ENCODE measurements around the gene CCDC38. TPM values are rescaled to one million over a fixed set of nuclear protein-coding genes. Genes with fewer than 3 reads are reported as not detected.

CCDC38 gene
- total RNA-seq, 1 experiment from 2014 or later: not detected

DNA sequence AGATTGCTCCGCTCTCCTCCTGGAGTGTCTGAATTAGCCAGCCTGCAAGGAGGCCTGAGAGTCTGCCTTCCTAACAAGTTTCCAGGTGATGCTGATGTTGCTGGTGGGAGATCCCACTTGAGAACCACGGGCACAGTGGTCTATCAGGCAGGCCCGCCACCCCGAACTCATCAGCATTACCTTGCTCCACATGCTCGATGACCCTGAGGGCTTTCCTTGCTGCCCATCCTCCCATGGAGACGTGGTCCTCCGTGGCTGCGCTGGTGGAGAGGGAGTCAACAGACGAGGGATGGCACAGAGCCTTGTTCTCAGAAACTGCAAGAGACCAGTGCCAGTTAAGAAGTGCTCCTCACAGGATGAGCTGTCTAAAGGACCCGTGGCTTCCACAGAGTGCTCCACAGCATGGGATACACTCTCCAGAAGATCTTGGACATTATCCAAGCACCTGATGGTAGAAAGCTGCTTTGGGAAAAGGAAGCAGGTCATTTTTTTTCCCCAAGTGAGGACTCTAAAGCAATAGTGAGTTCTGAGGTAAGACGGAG is 35.4 kb upstream of the CCDC38 start:
- Mint-ChIP-seq H3K4me1 (peaks cover 11% of the 10 kb centered on the region), H3K4me3 (no peak overlapping the region), H3K27ac (no peak overlapping the region), H3K27me3 (ENCODE audit: low read depth) (no peaks in the 10 kb centered on the region), H3K9me3 (no peaks in the 10 kb centered on the region), H3K36me3 (no peaks in the 10 kb centered on the region)
- DNase-seq (ENCODE audit: low spot score) (no peak), ATAC-seq (no peak)
- CTCF ChIA-PET: no interaction called here
- POLR2A ChIA-PET: no interaction called here
- TF ChIP-seq, protein P1, sequence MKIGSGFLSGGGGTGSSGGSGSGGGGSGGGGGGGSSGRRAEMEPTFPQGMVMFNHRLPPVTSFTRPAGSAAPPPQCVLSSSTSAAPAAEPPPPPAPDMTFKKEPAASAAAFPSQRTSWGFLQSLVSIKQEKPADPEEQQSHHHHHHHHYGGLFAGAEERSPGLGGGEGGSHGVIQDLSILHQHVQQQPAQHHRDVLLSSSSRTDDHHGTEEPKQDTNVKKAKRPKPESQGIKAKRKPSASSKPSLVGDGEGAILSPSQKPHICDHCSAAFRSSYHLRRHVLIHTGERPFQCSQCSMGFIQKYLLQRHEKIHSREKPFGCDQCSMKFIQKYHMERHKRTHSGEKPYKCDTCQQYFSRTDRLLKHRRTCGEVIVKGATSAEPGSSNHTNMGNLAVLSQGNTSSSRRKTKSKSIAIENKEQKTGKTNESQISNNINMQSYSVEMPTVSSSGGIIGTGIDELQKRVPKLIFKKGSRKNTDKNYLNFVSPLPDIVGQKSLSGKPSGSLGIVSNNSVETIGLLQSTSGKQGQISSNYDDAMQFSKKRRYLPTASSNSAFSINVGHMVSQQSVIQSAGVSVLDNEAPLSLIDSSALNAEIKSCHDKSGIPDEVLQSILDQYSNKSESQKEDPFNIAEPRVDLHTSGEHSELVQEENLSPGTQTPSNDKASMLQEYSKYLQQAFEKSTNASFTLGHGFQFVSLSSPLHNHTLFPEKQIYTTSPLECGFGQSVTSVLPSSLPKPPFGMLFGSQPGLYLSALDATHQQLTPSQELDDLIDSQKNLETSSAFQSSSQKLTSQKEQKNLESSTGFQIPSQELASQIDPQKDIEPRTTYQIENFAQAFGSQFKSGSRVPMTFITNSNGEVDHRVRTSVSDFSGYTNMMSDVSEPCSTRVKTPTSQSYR (CRISPR knock-in tag; IDR thresholded peaks at IDR 0.05): no peak
- TF ChIP-seq CREB1 (CRISPR knock-in tag; IDR thresholded peaks at IDR 0.05) (no peak), ZNF263 (CRISPR knock-in tag; IDR thresholded peaks at IDR 0.05; ENCODE audit: low read depth) (no peak), GRHL2 (CRISPR knock-in tag; IDR thresholded peaks at IDR 0.05; ENCODE audit: insufficient replicate concordance, severe bottlenecking) (no peak), JUN (CRISPR knock-in tag; IDR thresholded peaks at IDR 0.05) (no peak), ZNF416 (CRISPR knock-in tag; IDR thresholded peaks at IDR 0.05) (no peak)
- TF ChIP-seq, protein P2, sequence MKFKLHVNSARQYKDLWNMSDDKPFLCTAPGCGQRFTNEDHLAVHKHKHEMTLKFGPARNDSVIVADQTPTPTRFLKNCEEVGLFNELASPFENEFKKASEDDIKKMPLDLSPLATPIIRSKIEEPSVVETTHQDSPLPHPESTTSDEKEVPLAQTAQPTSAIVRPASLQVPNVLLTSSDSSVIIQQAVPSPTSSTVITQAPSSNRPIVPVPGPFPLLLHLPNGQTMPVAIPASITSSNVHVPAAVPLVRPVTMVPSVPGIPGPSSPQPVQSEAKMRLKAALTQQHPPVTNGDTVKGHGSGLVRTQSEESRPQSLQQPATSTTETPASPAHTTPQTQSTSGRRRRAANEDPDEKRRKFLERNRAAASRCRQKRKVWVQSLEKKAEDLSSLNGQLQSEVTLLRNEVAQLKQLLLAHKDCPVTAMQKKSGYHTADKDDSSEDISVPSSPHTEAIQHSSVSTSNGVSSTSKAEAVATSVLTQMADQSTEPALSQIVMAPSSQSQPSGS (CRISPR knock-in tag; IDR thresholded peaks at IDR 0.05; ENCODE audit: borderline replicate concordance, low read depth): no peak
- TF ChIP-seq, protein P3, sequence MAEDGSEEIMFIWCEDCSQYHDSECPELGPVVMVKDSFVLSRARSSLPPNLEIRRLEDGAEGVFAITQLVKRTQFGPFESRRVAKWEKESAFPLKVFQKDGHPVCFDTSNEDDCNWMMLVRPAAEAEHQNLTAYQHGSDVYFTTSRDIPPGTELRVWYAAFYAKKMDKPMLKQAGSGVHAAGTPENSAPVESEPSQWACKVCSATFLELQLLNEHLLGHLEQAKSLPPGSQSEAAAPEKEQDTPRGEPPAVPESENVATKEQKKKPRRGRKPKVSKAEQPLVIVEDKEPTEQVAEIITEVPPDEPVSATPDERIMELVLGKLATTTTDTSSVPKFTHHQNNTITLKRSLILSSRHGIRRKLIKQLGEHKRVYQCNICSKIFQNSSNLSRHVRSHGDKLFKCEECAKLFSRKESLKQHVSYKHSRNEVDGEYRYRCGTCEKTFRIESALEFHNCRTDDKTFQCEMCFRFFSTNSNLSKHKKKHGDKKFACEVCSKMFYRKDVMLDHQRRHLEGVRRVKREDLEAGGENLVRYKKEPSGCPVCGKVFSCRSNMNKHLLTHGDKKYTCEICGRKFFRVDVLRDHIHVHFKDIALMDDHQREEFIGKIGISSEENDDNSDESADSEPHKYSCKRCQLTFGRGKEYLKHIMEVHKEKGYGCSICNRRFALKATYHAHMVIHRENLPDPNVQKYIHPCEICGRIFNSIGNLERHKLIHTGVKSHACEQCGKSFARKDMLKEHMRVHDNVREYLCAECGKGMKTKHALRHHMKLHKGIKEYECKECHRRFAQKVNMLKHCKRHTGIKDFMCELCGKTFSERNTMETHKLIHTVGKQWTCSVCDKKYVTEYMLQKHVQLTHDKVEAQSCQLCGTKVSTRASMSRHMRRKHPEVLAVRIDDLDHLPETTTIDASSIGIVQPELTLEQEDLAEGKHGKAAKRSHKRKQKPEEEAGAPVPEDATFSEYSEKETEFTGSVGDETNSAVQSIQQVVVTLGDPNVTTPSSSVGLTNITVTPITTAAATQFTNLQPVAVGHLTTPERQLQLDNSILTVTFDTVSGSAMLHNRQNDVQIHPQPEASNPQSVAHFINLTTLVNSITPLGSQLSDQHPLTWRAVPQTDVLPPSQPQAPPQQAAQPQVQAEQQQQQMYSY (CRISPR knock-in tag; IDR thresholded peaks at IDR 0.05): no peak
- TF ChIP-seq, protein P4, sequence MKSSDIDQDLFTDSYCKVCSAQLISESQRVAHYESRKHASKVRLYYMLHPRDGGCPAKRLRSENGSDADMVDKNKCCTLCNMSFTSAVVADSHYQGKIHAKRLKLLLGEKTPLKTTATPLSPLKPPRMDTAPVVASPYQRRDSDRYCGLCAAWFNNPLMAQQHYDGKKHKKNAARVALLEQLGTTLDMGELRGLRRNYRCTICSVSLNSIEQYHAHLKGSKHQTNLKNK (CRISPR knock-in tag; IDR thresholded peaks at IDR 0.05): no peak
- TF ChIP-seq, protein P5, sequence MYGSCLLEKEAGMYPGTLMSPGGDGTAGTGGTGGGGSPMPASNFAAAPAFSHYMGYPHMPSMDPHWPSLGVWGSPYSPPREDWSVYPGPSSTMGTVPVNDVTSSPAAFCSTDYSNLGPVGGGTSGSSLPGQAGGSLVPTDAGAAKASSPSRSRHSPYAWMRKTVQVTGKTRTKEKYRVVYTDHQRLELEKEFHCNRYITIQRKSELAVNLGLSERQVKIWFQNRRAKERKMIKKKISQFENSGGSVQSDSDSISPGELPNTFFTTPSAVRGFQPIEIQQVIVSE (CRISPR knock-in tag; IDR thresholded peaks at IDR 0.05; ENCODE audit: borderline replicate concordance): no peak

DNA sequence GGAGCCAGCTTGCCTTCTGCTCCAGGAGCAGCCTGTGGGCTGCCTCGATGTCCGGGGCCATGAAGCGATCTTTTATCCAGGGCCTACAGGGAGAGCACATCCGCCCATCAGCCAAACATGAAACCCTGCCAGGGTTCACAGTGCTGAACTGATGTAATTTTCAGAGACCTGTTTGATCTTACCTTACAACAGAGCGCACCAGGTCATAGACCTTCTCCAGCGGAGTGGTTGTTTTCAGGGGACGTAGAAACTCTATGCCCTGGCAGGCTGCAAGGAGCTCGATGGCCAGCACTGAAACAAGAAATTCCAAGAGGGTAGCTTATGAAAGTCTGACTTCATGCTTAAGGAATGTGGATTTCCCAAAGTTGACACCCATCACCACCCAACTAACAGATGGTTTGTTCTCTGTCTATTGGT is 34.0 kb upstream of the CCDC38 start:
- DNase-seq (ENCODE audit: low spot score) (no peak), ATAC-seq (no peak)
- no peak overlapping the region for H3K27ac Mint-ChIP-seq
- H3K27me3 Mint-ChIP-seq (ENCODE audit: low read depth): no peaks in the 10 kb centered on the region
- POLR2A ChIA-PET: interaction anchor here (0.6 kb wide), 1 partner anchor 457 kb away, joined by 11 read pairs; no protein-coding TSS in a partner anchor
- H3K36me3 Mint-ChIP-seq: no peaks in the 10 kb centered on the region
- no peak overlapping the region for H3K4me3 Mint-ChIP-seq
- H3K4me1 Mint-ChIP-seq: peaks cover 19% of the 10 kb centered on the region
- CTCF ChIA-PET: interaction anchor here (0.9 to 1.8 kb wide), 3 partner anchors 14 to 22 kb away, joined by 4 to 8 read pairs (median 5); no protein-coding TSS in a partner anchor
- TF ChIP-seq, protein P6, sequence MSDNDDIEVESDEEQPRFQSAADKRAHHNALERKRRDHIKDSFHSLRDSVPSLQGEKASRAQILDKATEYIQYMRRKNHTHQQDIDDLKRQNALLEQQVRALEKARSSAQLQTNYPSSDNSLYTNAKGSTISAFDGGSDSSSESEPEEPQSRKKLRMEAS (CRISPR knock-in tag; IDR thresholded peaks at IDR 0.05): no peak
- TF ChIP-seq, protein P3 (CRISPR knock-in tag; IDR thresholded peaks at IDR 0.05): no peak
- TF ChIP-seq GABPB1 (CRISPR knock-in tag; IDR thresholded peaks at IDR 0.05) (peak; percentile 93), RELA (CRISPR knock-in tag; IDR thresholded peaks at IDR 0.05; ENCODE audit: borderline replicate concordance) (no peak)
- H3K9me3 Mint-ChIP-seq: no peaks in the 10 kb centered on the region

All from WTC11 (cell line).